Fibroblast of villous mesenchyme (primary cell): ENCODE data around the gene IGFBP2. TPM values are rescaled to one million over a fixed set of nuclear protein-coding genes. Genes with fewer than 3 reads are reported as not detected.

ENCODE experiments used
- DNase-seq: peaks from one replicate; pipeline ENCODE4 v3.0.0-alpha.2; 2010; ENCODE audit warnings: low read depth
- H3K4me3 ChIP-seq: 2 replicates; pipeline ENCODE4 v1.5.1; 2011; ENCODE audit warnings: low read depth, mild to moderate bottlenecking, low read length
- CTCF ChIP-seq: IDR thresholded peaks from 2 replicates; pipeline ENCODE4 v1.5.1; 2012; ENCODE audit warnings: low read depth, mild to moderate bottlenecking, low read length; ENCODE audit not compliant: insufficient read depth
- total RNA-seq: library from RNA; depleted of rRNA; stranded (reverse); fragments of >200 nt; gene quantifications from 2 replicates; pipeline ENCODE4 v1.2.3, GENCODE V29; 2012

Gene IGFBP2
- total RNA-seq, 1 donor = 15.5 TPM

GRCh38 chr2:216653931-216654365, 20.7 kb downstream of the IGFBP2 start:
- TF ChIP-seq CTCF = no peak
- no peak overlapping the region for H3K4me3 ChIP-seq
- peak; percentile 74 for DNase-seq

- no peak for TF ChIP-seq CTCF
- H3K4me3 ChIP-seq = no peak overlapping the region
- no peak for DNase-seq
Measured at GRCh38 chr2:216654528-216655052, 21.4 kb downstream of the IGFBP2 start.

GRCh38 chr2:216657086-216657855, 24.1 kb downstream of the IGFBP2 start:
- no peak for TF ChIP-seq CTCF
- no peak overlapping the region for H3K4me3 ChIP-seq
- DNase-seq = no peak

- DNase-seq = no peak
- H3K4me3 ChIP-seq = no peak overlapping the region
- no peak for TF ChIP-seq CTCF
Measured at GRCh38 chr2:216657980-216658379, 24.8 kb downstream of the IGFBP2 start.

- H3K4me3 ChIP-seq = no peak overlapping the region
- TF ChIP-seq CTCF = no peak
- DNase-seq = no peak
Measured at GRCh38 chr2:216658757-216659156, 25.5 kb downstream of the IGFBP2 start.

GRCh38 chr2:216659276-216659675, 26.1 kb downstream of the IGFBP2 start:
- no peak overlapping the region for H3K4me3 ChIP-seq
- DNase-seq = no peak
- TF ChIP-seq CTCF = no peak
